HepG2 (cell line): ENCODE data around the gene SNAI3. TPM values are rescaled to one million over a fixed set of nuclear protein-coding genes. Genes with fewer than 3 reads are reported as not detected.

ENCODE experiments used
- ATAC-seq: fragments of 200-7000 bp; cut with Tn5 transposase; 3 replicates; pipeline ENCODE4 v1.9.1; 2020; ENCODE audit warnings: mild to moderate bottlenecking, moderate library complexity
- BruUV-seq: library from RNA; stranded (reverse); fragments of 400-500 nt; replicated peaks from 2 replicates; lab custom pipeline; 2021; lab: Mats Ljungman, UMichigan
- CTCF ChIA-PET: fragments of 300-600 bp; formaldehyde crosslinking; extraction: SDS; loops from one replicate; lab custom pipeline; 2021; ENCODE audit warnings: low total read pairs, inconsistent platforms, low intra/inter-chr PET ratio; lab: Yijun Ruan, JAX
- POLR2A ChIA-PET: fragments of 350-600 bp; sonication (Branson Sonifier 250); formaldehyde crosslinking; loops from one replicate; lab custom pipeline; 2020; ENCODE audit warnings: antibody characterized with exemption, inconsistent platforms; lab: Yijun Ruan, JAX
- DNase-seq: peaks from one replicate; pipeline ENCODE4 v3.0.0-alpha.2; 2015; ENCODE audit warnings: low spot score
- FAIRE-seq: peaks from 3 replicates; lab custom pipeline; 2011; peaks lifted over from hg19 to GRCh38; lab: Jason Lieb, UNC
- H2AFZ ChIP-seq: one replicate; pipeline ENCODE4 v1.6.1; 2011; ENCODE audit warnings: low read length, inconsistent platforms
- H3K27ac ChIP-seq: fragments of 300-600 bp; 3 replicates; pipeline ENCODE4 v1.8.0; 2011; ENCODE audit warnings: mixed run types, mild to moderate bottlenecking, mixed read lengths, low read length, inconsistent platforms; ENCODE audit not compliant: insufficient read depth; ENCODE audit errors: extremely low read length
- H3K27me3 ChIP-seq, 2 experiments: fragments of 200-600 bp in 1 of 2; 2 replicates in 1 of 2; 3 replicates in 1 of 2; pipeline versions ENCODE4 v1.6.0 to v1.8.0; 2011; ENCODE audit warnings: low read length in 2 of 2, mild to moderate bottlenecking in 2 of 2, moderate library complexity in 2 of 2, inconsistent platforms in 1 of 2; ENCODE audit not compliant: insufficient read depth in 2 of 2, control insufficient read depth in 1 of 2
- H3K36me3 ChIP-seq, 2 experiments: fragments of 200-600 bp in 1 of 2; replicated peaks in 1 of 2; 2 replicates in 1 of 2; 3 replicates in 1 of 2; pipeline versions ENCODE4 v1.5.1 to v1.8.0; 2011; ENCODE audit warnings: low read length in 2 of 2, inconsistent platforms in 1 of 2; ENCODE audit not compliant: insufficient read depth in 2 of 2, control insufficient read depth in 1 of 2
- H3K4me1 ChIP-seq: 2 replicates; pipeline ENCODE4 v1.5.1; 2012; ENCODE audit warnings: low read length, inconsistent platforms; ENCODE audit not compliant: insufficient read depth
- H3K4me2 ChIP-seq: 2 replicates; pipeline ENCODE4 v1.6.0; 2011; ENCODE audit warnings: low read depth, low read length, inconsistent platforms
- H3K4me3 ChIP-seq, 3 experiments: fragments of 200-600 bp in 1 of 3; sonication (generic), shearing (Covaris generic) in 1 of 3; replicated peaks in 1 of 3; 2 replicates each; pipeline ENCODE4 v1.5.1; 2011 to 2016; ENCODE audit warnings: low read length in 3 of 3, inconsistent platforms in 2 of 3, low read depth in 2 of 3, mild to moderate bottlenecking in 2 of 3, control low read depth in 1 of 3, mixed read lengths in 1 of 3; ENCODE audit not compliant: insufficient read depth in 1 of 3
- H3K79me2 ChIP-seq: one replicate; pipeline ENCODE4 v1.6.1; 2011; ENCODE audit warnings: low read length, inconsistent platforms; ENCODE audit not compliant: insufficient read depth
- H3K9ac ChIP-seq: 2 replicates; pipeline ENCODE4 v1.6.0; 2011; ENCODE audit warnings: mild to moderate bottlenecking, low read depth, low read length, inconsistent platforms; ENCODE audit not compliant: insufficient read depth
- H3K9me3 ChIP-seq: 2 replicates; pipeline ENCODE4 v1.5.1; 2012; ENCODE audit warnings: mild to moderate bottlenecking, low read length
- H4K20me1 ChIP-seq: 2 replicates; pipeline ENCODE4 v1.6.0; 2011; ENCODE audit warnings: inconsistent platforms, mild to moderate bottlenecking, low read length, moderate library complexity; ENCODE audit not compliant: insufficient read depth
- ATF5 ChIP-seq: sonication (generic); formaldehyde crosslinking; IDR thresholded peaks from 2 replicates; pipeline ENCODE4 v1.4.0; 2020; ENCODE audit warnings: mild to moderate bottlenecking, low read depth, missing genetic modification reagents
- HNF1B ChIP-seq: sonication (generic); formaldehyde crosslinking; IDR thresholded peaks from 2 replicates; pipeline ENCODE4 v1.5.1; 2020; ENCODE audit warnings: mild to moderate bottlenecking, moderate library complexity, missing genetic modification reagents
- SAFB2 ChIP-seq: sonication (generic); formaldehyde crosslinking; IDR thresholded peaks from 2 replicates; pipeline ENCODE4 v1.5.1; 2020; ENCODE audit warnings: missing genetic modification reagents, low read depth, mild to moderate bottlenecking, borderline replicate concordance
- SIX4 ChIP-seq: sonication (generic); formaldehyde crosslinking; IDR thresholded peaks from 2 replicates; pipeline ENCODE4 v1.4.0; 2020; ENCODE audit warnings: missing genetic modification reagents
- TMF1 ChIP-seq: sonication (generic); formaldehyde crosslinking; IDR thresholded peaks from 2 replicates; pipeline ENCODE4 v1.8.1; 2022; ENCODE audit warnings: low read depth, missing genetic modification reagents
- TRIM24 ChIP-seq: sonication (generic); formaldehyde crosslinking; IDR thresholded peaks from 2 replicates; pipeline ENCODE4 v1.8.0; 2022; ENCODE audit warnings: mild to moderate bottlenecking, missing genetic modification reagents
- ZBTB46 ChIP-seq: sonication (generic); formaldehyde crosslinking; IDR thresholded peaks from 2 replicates; pipeline ENCODE4 v1.4.0; 2020; ENCODE audit warnings: mild to moderate bottlenecking, missing genetic modification reagents, borderline replicate concordance
- ZNF574 ChIP-seq: sonication (generic); formaldehyde crosslinking; IDR thresholded peaks from 2 replicates; pipeline ENCODE4 v1.4.0; 2020; ENCODE audit warnings: missing genetic modification reagents
- WGBS: methylation state at CpG from one replicate; pipeline ENCODE4 v1.1.6; 2017; ENCODE audit warnings: low lambda C conversion rate; 5-methylcytosine and 5-hydroxymethylcytosine counted together
- in situ Hi-C: cut with HindIII; loops from 2 replicates; pipeline ENCODE4 v1.10.0; 2017; ENCODE audit warnings: low pct_unique_long_range_greater_than_20kb; ENCODE audit not compliant: extremely low pct_ligation_motif_present
- intact Hi-C: fragments of 100-400 bp; cut with micrococcal nuclease; formaldehyde crosslinking; loops from one replicate; pipeline ENCODE4 v1.10.0; 2022; ENCODE audit not compliant: unreplicated experiment
- polyA plus RNA-seq, 8 experiments: library from polyadenylated mRNA; depleted of rRNA in 3 of 8; stranded (reverse) in 7 of 8; unstranded in 1 of 8; fragments of >200 nt; fragmentation: Illumina TruSeq in 4 of 8; extraction: Trizol in 4 of 8; gene quantifications; 2 replicates each; pipeline versions ENCODE4 v1.2.1 to v1.2.3, GENCODE V29; 2011 to 2016; ENCODE audit warnings: low read depth in 4 of 8, missing spikeins in 1 of 8, mixed read lengths in 1 of 8; ENCODE audit not compliant: insufficient read depth in 1 of 8
- total RNA-seq, 5 experiments: library from RNA; depleted of rRNA; stranded (reverse); fragments of >200 nt; fragmentation: Illumina TruSeq; extraction: Trizol; gene quantifications; 2 replicates each; pipeline ENCODE4 v1.2.3, GENCODE V29; 2016; ENCODE audit warnings: low read depth in 1 of 5
- TF ChIP-seq, protein P1 (sequence below): sonication (generic); formaldehyde crosslinking; IDR thresholded peaks from 2 replicates; pipeline ENCODE4 v1.4.0; 2020; ENCODE audit warnings: mild to moderate bottlenecking, missing genetic modification reagents
- TF ChIP-seq, protein P2 (sequence below): sonication (generic); formaldehyde crosslinking; IDR thresholded peaks from 2 replicates; pipeline ENCODE4 v1.4.0; 2020; ENCODE audit warnings: mild to moderate bottlenecking, missing genetic modification reagents

The SNAI3 gene
- total and polyA plus RNA-seq, 2 of the 13 experiments (the other 11 are each of a cell fraction or from before 2014, with no cell fraction given), result 0.09 to 0.18 TPM

- Histone ChIP-seq H3K27ac (no peak overlapping the region), H3K4me3 (no peak overlapping the region), H3K9ac (no peak overlapping the region), H3K4me1 (peaks cover 27% of the 10 kb centered on the region), H3K9me3 (no peaks in the 10 kb centered on the region), H3K4me2 (no peak overlapping the region), H3K36me3 (peaks cover 13 to 55% of the 10 kb centered on the region in 2 experiments), H3K27me3 (no peaks in the 10 kb centered on the region), H4K20me1 (peaks cover 26% of the 10 kb centered on the region), H2AFZ (no peak overlapping the region), H3K79me2 (peaks cover 39% of the 10 kb centered on the region)
- POLR2A ChIA-PET, result no interaction called here
- DNase-seq (no peak), FAIRE-seq (no peak), ATAC-seq (no peak)
- intact Hi-C loops (no loop called here), in situ Hi-C loops (no loop called here)
- BruUV-seq, result no TSS peak
- 99% methylated on average over 46 of the region's 50 CpGs for WGBS
- CTCF ChIA-PET, result no interaction called here
- TF ChIP-seq, protein P1, sequence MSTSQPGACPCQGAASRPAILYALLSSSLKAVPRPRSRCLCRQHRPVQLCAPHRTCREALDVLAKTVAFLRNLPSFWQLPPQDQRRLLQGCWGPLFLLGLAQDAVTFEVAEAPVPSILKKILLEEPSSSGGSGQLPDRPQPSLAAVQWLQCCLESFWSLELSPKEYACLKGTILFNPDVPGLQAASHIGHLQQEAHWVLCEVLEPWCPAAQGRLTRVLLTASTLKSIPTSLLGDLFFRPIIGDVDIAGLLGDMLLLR (CRISPR knock-in tag), result no peak
- no peak for TF ChIP-seq TRIM24 (CRISPR knock-in tag)
- peak; percentile 52; the same call in 1 of the 2 replicates for TF ChIP-seq SAFB2 (CRISPR knock-in tag)
- no peak for TF ChIP-seq ZNF574 (CRISPR knock-in tag)
- TF ChIP-seq ZBTB46 (CRISPR knock-in tag), result no peak
- 0 out of 2 replicates have a peak, but pooled peaks have one; percentile 36 for TF ChIP-seq TMF1 (CRISPR knock-in tag)
- TF ChIP-seq, protein P2, sequence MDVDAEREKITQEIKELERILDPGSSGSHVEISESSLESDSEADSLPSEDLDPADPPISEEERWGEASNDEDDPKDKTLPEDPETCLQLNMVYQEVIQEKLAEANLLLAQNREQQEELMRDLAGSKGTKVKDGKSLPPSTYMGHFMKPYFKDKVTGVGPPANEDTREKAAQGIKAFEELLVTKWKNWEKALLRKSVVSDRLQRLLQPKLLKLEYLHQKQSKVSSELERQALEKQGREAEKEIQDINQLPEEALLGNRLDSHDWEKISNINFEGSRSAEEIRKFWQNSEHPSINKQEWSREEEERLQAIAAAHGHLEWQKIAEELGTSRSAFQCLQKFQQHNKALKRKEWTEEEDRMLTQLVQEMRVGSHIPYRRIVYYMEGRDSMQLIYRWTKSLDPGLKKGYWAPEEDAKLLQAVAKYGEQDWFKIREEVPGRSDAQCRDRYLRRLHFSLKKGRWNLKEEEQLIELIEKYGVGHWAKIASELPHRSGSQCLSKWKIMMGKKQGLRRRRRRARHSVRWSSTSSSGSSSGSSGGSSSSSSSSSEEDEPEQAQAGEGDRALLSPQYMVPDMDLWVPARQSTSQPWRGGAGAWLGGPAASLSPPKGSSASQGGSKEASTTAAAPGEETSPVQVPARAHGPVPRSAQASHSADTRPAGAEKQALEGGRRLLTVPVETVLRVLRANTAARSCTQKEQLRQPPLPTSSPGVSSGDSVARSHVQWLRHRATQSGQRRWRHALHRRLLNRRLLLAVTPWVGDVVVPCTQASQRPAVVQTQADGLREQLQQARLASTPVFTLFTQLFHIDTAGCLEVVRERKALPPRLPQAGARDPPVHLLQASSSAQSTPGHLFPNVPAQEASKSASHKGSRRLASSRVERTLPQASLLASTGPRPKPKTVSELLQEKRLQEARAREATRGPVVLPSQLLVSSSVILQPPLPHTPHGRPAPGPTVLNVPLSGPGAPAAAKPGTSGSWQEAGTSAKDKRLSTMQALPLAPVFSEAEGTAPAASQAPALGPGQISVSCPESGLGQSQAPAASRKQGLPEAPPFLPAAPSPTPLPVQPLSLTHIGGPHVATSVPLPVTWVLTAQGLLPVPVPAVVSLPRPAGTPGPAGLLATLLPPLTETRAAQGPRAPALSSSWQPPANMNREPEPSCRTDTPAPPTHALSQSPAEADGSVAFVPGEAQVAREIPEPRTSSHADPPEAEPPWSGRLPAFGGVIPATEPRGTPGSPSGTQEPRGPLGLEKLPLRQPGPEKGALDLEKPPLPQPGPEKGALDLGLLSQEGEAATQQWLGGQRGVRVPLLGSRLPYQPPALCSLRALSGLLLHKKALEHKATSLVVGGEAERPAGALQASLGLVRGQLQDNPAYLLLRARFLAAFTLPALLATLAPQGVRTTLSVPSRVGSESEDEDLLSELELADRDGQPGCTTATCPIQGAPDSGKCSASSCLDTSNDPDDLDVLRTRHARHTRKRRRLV, result no peak
- no peak for TF ChIP-seq SIX4 (CRISPR knock-in tag)
- no peak for TF ChIP-seq HNF1B (CRISPR knock-in tag)
- no peak for TF ChIP-seq ATF5 (CRISPR knock-in tag)
These were observed 31.1 kb downstream of the SNAI3 start for GRCh38 chr16:88655053-88655732.
